Measurements from ENCODE around the gene LATS2.

The LATS2 gene

DNA sequence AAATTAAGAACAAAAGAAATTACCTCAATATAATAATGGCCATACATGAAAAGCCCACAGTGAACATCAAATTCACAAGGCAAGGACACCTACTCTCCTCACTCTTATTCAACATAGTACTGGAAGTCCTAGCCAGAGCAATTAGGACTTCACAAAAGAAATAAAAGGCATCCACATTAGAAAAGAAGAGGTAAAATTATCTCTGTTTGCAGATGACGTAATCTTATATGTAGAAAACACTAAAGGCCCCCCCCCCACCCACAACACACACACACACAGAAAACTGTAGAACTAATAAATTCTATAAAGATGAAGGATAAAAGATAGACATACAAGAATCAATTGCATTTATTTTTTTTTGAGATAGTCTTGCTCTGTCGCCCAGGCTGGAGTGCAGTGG lies 25.5 kb upstream of the LATS2 start:
- Histone ChIP-seq H3K9ac (ENCODE audit: low read length) (no peak overlapping the region), H3K9me3 (ENCODE audit: control insufficient read depth, insufficient read depth, low read depth, low read length) (no peaks in the 10 kb centered on the region), H3K27me3 (ENCODE audit: control insufficient read depth, insufficient read depth, low read length) (no peaks in the 10 kb centered on the region), H3K4me3 (ENCODE audit: low read depth, low read length) (no peak overlapping the region), H3K4me1 (ENCODE audit: control insufficient read depth, insufficient read depth, low read length) (no peaks in the 10 kb centered on the region), H3K36me3 (ENCODE audit: control insufficient read depth, insufficient read depth, low read length) (no peaks in the 10 kb centered on the region), H3K27ac (ENCODE audit: low read depth, low read length) (no peak overlapping the region)

DNA sequence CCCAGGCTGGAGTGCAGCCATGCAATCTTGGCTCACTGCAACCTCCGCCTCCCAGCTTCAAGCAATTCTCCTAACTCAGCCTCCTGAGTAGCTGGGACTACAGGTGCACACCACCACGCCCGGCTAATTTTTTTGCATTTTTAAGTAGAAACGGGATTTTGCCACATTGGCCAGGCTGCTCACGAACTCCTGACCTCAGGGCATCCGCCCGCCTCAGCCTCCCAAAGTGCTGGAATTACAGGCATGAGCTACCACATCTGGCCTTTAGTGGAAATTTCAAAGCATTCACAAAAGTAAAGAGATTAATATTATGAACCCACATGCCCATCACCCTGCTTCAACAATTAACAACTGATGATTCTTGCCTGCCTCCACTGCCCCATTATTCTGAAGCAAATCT lies 20.5 kb upstream of the LATS2 start:
- Histone ChIP-seq H3K27me3 (ENCODE audit: control insufficient read depth, insufficient read depth, low read length) (no peaks in the 10 kb centered on the region), H3K9me3 (ENCODE audit: control insufficient read depth, insufficient read depth, low read depth, low read length) (no peaks in the 10 kb centered on the region), H3K4me1 (ENCODE audit: control insufficient read depth, insufficient read depth, low read length) (peaks cover 10% of the 10 kb centered on the region; the same call in 1 of the 2 replicates), H3K9ac (ENCODE audit: low read length) (no peak overlapping the region), H3K36me3 (ENCODE audit: control insufficient read depth, insufficient read depth, low read length) (no peaks in the 10 kb centered on the region), H3K4me3 (ENCODE audit: low read depth, low read length) (no peak overlapping the region), H3K27ac (ENCODE audit: low read depth, low read length) (no peak overlapping the region)

GRCh38 chr13:21080593-21080891 lies 19.2 kb upstream of the LATS2 start:
- Histone ChIP-seq H3K9me3 (ENCODE audit: control insufficient read depth, insufficient read depth, low read depth, low read length) (no peaks in the 10 kb centered on the region), H3K27ac (ENCODE audit: low read depth, low read length) (no peak overlapping the region), H3K4me3 (ENCODE audit: low read depth, low read length) (no peak overlapping the region), H3K4me1 (ENCODE audit: control insufficient read depth, insufficient read depth, low read length) (peaks cover 11% of the 10 kb centered on the region; the same call in 1 of the 2 replicates), H3K36me3 (ENCODE audit: control insufficient read depth, insufficient read depth, low read length) (no peaks in the 10 kb centered on the region), H3K9ac (ENCODE audit: low read length) (no peak overlapping the region), H3K27me3 (ENCODE audit: control insufficient read depth, insufficient read depth, low read length) (no peaks in the 10 kb centered on the region)

DNA sequence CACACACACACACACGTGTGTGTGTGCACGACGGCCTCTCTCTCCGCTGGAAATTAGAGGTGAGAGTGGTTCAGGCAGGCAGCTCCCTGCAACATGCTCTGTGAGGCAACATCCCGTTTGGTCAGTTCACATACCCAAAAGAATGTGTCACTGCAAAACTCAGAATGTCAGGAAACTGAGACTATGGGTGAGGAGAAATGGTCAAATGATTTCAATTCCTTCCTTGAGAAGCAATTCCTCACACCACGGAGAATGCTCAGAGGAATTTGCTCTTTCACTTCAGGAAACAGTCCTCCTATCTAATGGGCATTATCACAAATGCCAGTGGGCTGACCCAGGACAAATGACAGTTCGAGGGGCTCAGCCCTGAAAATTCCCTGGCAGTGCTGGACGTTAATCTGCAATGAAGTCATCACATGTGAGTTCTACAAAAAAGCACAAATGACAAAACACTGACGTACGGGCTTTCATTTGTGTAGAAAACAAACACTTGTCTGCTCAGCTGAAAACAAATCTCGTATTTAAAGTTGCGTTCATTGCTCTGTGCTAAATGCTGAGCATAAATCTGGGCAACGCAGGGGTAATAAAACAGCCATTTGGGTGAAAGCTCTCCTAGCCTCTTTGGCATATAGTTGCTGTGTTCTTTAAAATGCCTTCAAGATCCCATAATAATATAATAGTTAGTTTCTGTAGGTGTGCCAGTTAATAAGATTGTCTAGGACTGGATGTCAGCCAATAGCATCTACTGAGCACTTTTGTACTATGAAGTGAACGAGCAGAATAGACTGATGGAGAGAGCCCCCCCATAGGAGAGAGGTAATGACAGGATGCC lies 18.6 kb upstream of the LATS2 start:
- Histone ChIP-seq H3K4me1 (ENCODE audit: control insufficient read depth, insufficient read depth, low read length) (peaks cover 17% of the 10 kb centered on the region), H3K9me3 (ENCODE audit: control insufficient read depth, insufficient read depth, low read depth, low read length) (no peaks in the 10 kb centered on the region), H3K36me3 (ENCODE audit: control insufficient read depth, insufficient read depth, low read length) (no peaks in the 10 kb centered on the region), H3K27ac (ENCODE audit: low read depth, low read length) (no peak overlapping the region), H3K9ac (ENCODE audit: low read length) (no peak overlapping the region), H3K4me3 (ENCODE audit: low read depth, low read length) (no peak overlapping the region), H3K27me3 (ENCODE audit: control insufficient read depth, insufficient read depth, low read length) (no peaks in the 10 kb centered on the region)

- no peaks in the 10 kb centered on the region for H3K9me3 ChIP-seq (ENCODE audit: control insufficient read depth, insufficient read depth, low read depth, low read length)
- peaks cover 24% of the 10 kb centered on the region for H3K4me1 ChIP-seq (ENCODE audit: control insufficient read depth, insufficient read depth, low read length)
- no peaks in the 10 kb centered on the region for H3K36me3 ChIP-seq (ENCODE audit: control insufficient read depth, insufficient read depth, low read length)
- no peak overlapping the region for H3K27ac ChIP-seq (ENCODE audit: low read depth, low read length)
- H3K27me3 ChIP-seq (ENCODE audit: control insufficient read depth, insufficient read depth, low read length), result no peaks in the 10 kb centered on the region
- no peak overlapping the region for H3K4me3 ChIP-seq (ENCODE audit: low read depth, low read length)
- no peak overlapping the region for H3K9ac ChIP-seq (ENCODE audit: low read length)
Measured at GRCh38 chr13:21079221-21079620, 17.8 kb upstream of the LATS2 start.

DNA sequence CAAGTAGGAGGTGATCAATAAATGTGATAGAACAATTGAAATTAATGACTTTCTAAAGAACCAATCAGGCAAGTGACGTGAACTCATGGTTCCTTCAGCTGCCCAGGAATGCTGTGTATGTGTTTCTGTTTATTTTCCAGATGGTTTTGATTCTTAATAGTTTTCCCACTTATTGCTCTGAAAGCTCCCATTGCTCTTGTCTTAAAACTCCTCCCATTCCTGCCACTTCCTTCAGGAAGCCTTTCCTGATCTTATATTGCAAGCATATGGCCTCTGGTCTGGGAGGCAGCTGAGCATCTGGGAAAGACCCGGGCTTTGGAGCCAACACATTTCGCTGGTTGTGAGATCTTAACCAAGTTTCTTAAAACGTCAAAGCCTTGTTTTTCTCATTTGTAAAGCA lies 17.1 kb upstream of the LATS2 start:
- H3K27me3 ChIP-seq (ENCODE audit: control insufficient read depth, insufficient read depth, low read length), result no peaks in the 10 kb centered on the region
- no peak overlapping the region for H3K27ac ChIP-seq (ENCODE audit: low read depth, low read length)
- peaks cover 24% of the 10 kb centered on the region for H3K4me1 ChIP-seq (ENCODE audit: control insufficient read depth, insufficient read depth, low read length)
- no peak overlapping the region for H3K4me3 ChIP-seq (ENCODE audit: low read depth, low read length)
- no peaks in the 10 kb centered on the region for H3K36me3 ChIP-seq (ENCODE audit: control insufficient read depth, insufficient read depth, low read length)
- no peak overlapping the region for H3K9ac ChIP-seq (ENCODE audit: low read length)
- no peaks in the 10 kb centered on the region for H3K9me3 ChIP-seq (ENCODE audit: control insufficient read depth, insufficient read depth, low read depth, low read length)

DNA sequence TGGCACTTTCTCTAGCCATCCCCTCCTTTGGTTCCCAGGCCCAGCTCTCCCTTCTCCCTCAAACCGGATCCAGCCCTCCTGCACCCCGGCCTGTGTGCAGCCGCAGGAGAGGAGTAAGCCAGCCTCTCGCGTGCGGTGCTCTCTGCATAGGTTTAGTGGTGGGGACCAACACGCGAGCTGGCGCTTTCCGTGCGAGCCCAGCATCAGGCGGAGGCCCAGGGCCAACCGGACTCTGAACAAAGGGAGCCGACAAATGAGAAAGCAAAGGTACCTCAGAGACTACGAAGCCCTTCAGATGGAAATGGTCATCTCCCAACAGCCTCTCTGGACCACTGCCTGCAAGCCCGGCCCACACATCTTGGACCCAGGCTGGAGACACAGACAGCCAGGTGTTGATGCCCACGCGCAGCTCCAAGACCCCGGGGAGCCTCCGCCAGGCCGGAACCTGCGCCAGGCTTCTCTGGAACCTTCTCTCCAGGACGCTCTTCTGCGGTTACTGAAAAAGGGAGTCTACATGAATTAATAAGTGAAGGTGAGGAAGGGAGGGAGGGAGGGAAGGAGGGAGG lies 16.5 kb upstream of the LATS2 start:
- Histone ChIP-seq H3K27ac (ENCODE audit: low read depth, low read length) (no peak overlapping the region), H3K4me1 (ENCODE audit: control insufficient read depth, insufficient read depth, low read length) (peaks cover 24% of the 10 kb centered on the region)

GRCh38 chr13:21077076-21077787 lies 15.8 kb upstream of the LATS2 start:
- no peak overlapping the region for H3K27ac ChIP-seq (ENCODE audit: low read depth, low read length)
- peaks cover 24% of the 10 kb centered on the region for H3K4me1 ChIP-seq (ENCODE audit: control insufficient read depth, insufficient read depth, low read length)

More for the DNA sequence above, 16.5 kb upstream of the LATS2 start:
- no peak overlapping the region for H3K4me3 ChIP-seq (ENCODE audit: low read depth, low read length)
- no peaks in the 10 kb centered on the region for H3K27me3 ChIP-seq (ENCODE audit: control insufficient read depth, insufficient read depth, low read length)
- H3K9me3 ChIP-seq (ENCODE audit: control insufficient read depth, insufficient read depth, low read depth, low read length), result no peaks in the 10 kb centered on the region
- no peaks in the 10 kb centered on the region for H3K36me3 ChIP-seq (ENCODE audit: control insufficient read depth, insufficient read depth, low read length)
- no peak overlapping the region for H3K9ac ChIP-seq (ENCODE audit: low read length)

GRCh38 chr13:21076253-21076652 lies 14.9 kb upstream of the LATS2 start:
- no peak overlapping the region for H3K4me3 ChIP-seq (ENCODE audit: low read depth, low read length)
- H3K9ac ChIP-seq (ENCODE audit: low read length), result no peak overlapping the region
- peaks cover 24% of the 10 kb centered on the region for H3K4me1 ChIP-seq (ENCODE audit: control insufficient read depth, insufficient read depth, low read length)
- no peaks in the 10 kb centered on the region for H3K36me3 ChIP-seq (ENCODE audit: control insufficient read depth, insufficient read depth, low read length)
- H3K27me3 ChIP-seq (ENCODE audit: control insufficient read depth, insufficient read depth, low read length), result no peaks in the 10 kb centered on the region
- H3K27ac ChIP-seq (ENCODE audit: low read depth, low read length), result no peak overlapping the region
- H3K9me3 ChIP-seq (ENCODE audit: control insufficient read depth, insufficient read depth, low read depth, low read length), result no peaks in the 10 kb centered on the region

More at GRCh38 chr13:21077076-21077787, 15.8 kb upstream of the LATS2 start:
- Histone ChIP-seq H3K9me3 (ENCODE audit: control insufficient read depth, insufficient read depth, low read depth, low read length) (no peaks in the 10 kb centered on the region), H3K27me3 (ENCODE audit: control insufficient read depth, insufficient read depth, low read length) (no peaks in the 10 kb centered on the region), H3K4me3 (ENCODE audit: low read depth, low read length) (no peak overlapping the region), H3K36me3 (ENCODE audit: control insufficient read depth, insufficient read depth, low read length) (no peaks in the 10 kb centered on the region), H3K9ac (ENCODE audit: low read length) (no peak overlapping the region)

GRCh38 chr13:21075379-21076249 lies 14.2 kb upstream of the LATS2 start:
- H3K9me3 ChIP-seq (ENCODE audit: control insufficient read depth, insufficient read depth, low read depth, low read length), result no peaks in the 10 kb centered on the region
- peak overlapping the region; percentile 78 for H3K4me3 ChIP-seq (ENCODE audit: low read depth, low read length)
- H3K27me3 ChIP-seq (ENCODE audit: control insufficient read depth, insufficient read depth, low read length), result no peaks in the 10 kb centered on the region
- peak overlapping the region; percentile 73 for H3K9ac ChIP-seq (ENCODE audit: low read length)
- H3K4me1 ChIP-seq (ENCODE audit: control insufficient read depth, insufficient read depth, low read length), result peaks cover 24% of the 10 kb centered on the region
- no peaks in the 10 kb centered on the region for H3K36me3 ChIP-seq (ENCODE audit: control insufficient read depth, insufficient read depth, low read length)
- H3K27ac ChIP-seq (ENCODE audit: low read depth, low read length), result peak overlapping the region; percentile 88
